Measurements from ENCODE around the gene SPATS2L.
A peak's percentile ranks its signal among the peaks of the same experiment; 100 is the strongest.

Gene SPATS2L, protein sequence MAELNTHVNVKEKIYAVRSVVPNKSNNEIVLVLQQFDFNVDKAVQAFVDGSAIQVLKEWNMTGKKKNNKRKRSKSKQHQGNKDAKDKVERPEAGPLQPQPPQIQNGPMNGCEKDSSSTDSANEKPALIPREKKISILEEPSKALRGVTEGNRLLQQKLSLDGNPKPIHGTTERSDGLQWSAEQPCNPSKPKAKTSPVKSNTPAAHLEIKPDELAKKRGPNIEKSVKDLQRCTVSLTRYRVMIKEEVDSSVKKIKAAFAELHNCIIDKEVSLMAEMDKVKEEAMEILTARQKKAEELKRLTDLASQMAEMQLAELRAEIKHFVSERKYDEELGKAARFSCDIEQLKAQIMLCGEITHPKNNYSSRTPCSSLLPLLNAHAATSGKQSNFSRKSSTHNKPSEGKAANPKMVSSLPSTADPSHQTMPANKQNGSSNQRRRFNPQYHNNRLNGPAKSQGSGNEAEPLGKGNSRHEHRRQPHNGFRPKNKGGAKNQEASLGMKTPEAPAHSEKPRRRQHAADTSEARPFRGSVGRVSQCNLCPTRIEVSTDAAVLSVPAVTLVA

GRCh38 chr2:200306196-200306930 is at the start of gene SPATS2L:
TSS of gene SPATS2L (plus strand) at chr2:200306693. CDS start at chr2:200389245, 82,552 bp downstream.
- DNase-seq (ENCODE audit: low spot score) = peak; percentile 28

- no peak for DNase-seq (ENCODE audit: low spot score)
Observed at GRCh38 chr2:200257570-200257969, 48.9 kb upstream of the SPATS2L start.

DNA sequence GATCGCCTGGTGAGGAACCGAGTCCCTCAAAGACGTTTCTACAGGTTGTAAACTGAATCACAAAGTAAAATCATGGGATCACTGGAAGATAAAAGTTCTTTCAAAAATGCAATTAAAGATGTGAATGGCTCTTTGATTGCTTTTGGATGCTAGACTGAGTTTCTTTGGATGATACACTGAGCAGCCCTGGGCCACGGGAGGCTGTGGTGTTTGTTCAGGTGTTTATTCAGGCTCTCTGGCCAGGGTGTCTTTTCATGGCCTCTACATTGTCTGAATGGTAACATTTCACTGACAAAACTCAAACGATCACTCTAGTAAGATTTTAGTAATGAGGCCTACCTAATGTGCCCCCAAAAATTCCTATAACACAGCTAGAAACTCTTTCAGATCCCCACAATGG is 48.4 kb upstream of the SPATS2L start:
- no peak for DNase-seq (ENCODE audit: low spot score)

- no peak for DNase-seq (ENCODE audit: low spot score)
Observed at GRCh38 chr2:200258881-200259576, 47.5 kb upstream of the SPATS2L start.

GRCh38 chr2:200259577-200259957 is 46.9 kb upstream of the SPATS2L start:
- no peak for DNase-seq (ENCODE audit: low spot score)

DNA sequence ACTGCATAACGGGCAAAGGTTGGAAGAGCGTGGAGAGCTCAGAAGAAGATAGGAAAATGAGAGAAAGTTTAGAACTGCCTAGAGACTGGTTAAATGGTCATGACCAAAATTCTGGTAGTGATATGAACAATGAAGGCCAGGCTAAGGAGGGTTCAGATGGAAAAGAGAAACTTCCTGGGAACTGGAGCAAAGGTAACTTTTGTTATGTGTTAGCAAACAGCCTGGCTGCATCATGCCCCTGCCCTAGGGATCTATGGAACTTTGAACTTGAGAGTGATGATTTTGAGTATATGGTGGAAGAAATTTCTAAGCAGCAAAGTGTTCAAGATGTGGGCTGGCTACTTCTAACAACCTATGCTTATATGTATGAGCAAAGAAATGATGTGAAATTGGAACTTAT is 44.4 kb upstream of the SPATS2L start:
- DNase-seq (ENCODE audit: low spot score) = no peak

- DNase-seq (ENCODE audit: low spot score) = no peak
Observed at GRCh38 chr2:200263279-200263678, 43.2 kb upstream of the SPATS2L start.

GRCh38 chr2:200264631-200265030 is 41.9 kb upstream of the SPATS2L start:
- no peak for DNase-seq (ENCODE audit: low spot score)

GRCh38 chr2:200266406-200266805 is 40.1 kb upstream of the SPATS2L start:
- no peak for DNase-seq (ENCODE audit: low spot score)

DNA sequence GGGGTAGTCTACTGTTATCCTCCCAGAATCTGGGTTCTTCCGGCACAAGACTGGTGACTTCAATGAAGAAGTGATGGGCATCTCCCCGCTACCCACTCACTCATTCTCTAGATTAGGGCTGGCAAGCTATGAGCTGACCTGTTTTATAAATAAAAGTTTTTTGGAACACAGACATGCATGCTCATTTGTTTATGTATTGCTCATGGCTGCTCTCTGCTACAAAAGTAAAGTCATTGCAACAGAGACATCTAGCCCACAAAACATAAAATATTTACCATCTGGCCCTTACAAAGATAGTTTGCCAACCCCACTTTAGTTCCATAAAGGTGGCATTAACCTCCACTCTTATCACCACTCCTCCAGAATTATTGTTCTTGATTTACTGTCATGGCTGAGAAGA is 39.1 kb upstream of the SPATS2L start:
- no peak for DNase-seq (ENCODE audit: low spot score)

GRCh38 chr2:200270732-200271131 is 35.8 kb upstream of the SPATS2L start:
- no peak for DNase-seq (ENCODE audit: low spot score)

GRCh38 chr2:200272320-200272719 is 34.2 kb upstream of the SPATS2L start:
- DNase-seq (ENCODE audit: low spot score) = no peak

- no peak for DNase-seq (ENCODE audit: low spot score)
Observed at GRCh38 chr2:200274116-200275075, 32.1 kb upstream of the SPATS2L start.

DNA sequence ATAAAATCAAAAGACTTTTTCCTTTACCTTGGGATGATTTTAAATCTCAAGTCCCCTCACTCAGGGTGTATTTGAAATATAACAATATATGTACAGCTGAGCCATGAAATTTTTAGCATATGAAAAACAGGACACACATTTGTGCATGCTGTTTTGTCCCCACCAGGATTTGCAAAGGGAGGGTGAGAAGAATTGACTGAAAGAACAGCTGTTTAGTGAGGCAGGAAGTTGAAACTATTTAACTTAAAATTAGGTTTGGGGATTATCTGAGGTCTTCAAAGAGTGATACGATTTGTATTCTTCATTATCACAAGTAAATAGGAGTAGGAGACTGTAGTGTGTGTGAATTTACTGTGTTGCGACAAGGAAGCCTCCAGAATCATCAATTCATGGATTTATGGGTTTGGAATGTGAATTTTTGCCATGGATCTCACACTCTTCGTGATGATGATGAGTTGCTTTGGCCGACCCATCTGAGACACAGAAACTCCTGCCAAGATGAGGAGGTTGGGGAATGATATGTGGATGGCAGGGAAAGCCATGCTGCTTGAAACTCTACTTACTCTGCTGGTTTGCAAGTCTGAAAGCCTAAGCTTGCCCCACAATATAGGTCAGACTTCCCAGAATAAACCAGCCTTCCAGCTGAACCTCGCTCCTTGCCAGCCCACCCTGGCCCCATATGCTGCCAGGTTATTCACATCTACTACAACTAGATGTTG is 31.0 kb upstream of the SPATS2L start:
- no peak for DNase-seq (ENCODE audit: low spot score)

GRCh38 chr2:200276472-200276871 is 30.0 kb upstream of the SPATS2L start:
- no peak for DNase-seq (ENCODE audit: low spot score)

DNA sequence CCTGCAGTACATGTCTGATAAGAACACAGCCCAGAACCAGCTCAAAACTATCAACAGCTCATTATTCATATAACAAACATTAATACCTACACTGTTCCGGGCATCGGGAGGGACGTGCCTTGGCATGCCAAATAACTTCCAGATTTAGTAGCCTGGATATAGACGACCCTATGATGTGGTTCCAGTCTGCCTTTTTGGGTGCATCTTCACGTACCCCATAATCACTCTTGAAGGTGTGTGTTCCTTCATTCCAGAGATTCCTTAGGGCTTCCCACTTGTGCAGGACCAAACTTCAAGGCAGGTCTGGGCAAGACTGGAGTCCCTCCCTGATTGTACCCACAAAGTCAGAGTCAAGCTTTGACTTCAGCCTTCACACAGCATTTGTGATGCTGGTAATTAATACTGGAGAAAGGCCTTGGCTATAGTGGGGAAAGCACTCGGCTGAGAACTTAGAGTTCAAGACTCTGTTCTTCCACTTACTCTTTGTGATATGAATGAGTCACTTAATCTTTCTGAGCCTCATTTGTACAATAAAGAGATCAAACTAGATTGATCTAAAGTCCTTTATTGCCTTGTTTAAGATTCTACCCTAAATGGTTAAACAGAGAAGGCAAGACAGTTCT is 27.7 kb upstream of the SPATS2L start:
- no peak for DNase-seq (ENCODE audit: low spot score)

DNA sequence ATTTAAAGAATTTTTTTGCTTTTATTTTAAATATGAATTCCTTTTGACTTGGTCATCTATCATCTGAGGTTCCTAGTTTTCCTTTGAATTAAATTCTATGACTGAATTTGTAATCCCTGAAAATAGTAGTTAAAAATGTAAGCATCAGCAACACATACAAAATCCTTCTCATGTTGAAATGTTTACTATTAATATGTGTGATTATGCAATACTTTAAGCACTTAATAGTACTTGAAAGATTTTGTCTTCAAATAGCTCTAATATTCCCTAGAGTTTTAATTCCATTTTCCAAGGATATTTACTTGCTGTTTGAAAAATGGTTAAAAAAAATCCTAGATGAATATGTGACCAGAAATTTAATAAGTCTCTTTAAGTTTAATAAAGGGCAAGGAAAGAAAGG is 26.6 kb upstream of the SPATS2L start:
- no peak for DNase-seq (ENCODE audit: low spot score)

- no peak for DNase-seq (ENCODE audit: low spot score)
Observed at GRCh38 chr2:200286578-200286977, 19.9 kb upstream of the SPATS2L start.

DNA sequence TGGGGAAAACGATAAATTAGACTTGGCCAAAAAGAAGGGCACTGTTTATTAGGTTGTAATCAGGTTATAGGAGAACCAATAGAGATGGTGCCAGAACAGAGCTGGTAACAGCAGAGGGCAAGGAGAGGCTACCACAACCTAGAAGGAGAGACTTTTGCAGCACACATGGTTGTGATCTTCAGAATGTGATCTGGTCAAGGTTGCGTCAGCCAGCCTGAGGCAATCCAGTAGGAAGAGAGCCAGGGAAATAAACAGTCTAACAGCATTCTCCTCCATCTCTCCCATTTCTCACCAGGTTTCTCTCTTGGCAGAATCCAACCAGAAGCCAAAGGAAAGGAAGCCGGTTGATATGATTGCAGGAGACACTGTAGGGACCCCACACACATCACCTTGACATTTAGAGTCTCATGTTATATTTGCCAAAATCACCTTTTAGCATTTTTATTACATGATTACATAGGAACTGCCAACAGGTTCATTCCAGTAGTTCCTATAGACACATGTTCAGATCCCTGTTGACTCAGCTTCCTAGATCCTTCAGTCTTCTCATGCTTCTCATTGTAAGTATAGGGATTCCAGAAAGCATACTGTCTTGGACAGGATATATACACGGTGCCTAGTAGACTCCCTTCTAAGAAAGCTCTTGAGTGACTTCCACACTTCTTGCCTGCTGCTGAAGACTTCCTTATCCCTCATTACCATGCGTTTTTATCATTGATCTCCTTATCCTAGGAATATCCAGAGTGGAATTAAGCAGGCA is 17.6 kb upstream of the SPATS2L start:
- no peak for DNase-seq (ENCODE audit: low spot score)
